H1 (cell line): ENCODE data around the gene MKI67. TPM values are rescaled to one million over a fixed set of nuclear protein-coding genes. Genes with fewer than 3 reads are reported as not detected.

Experiments
- CTCF ChIA-PET: fragments of 300-600 bp; sonication (Branson Sonifier 250); formaldehyde crosslinking; loops from one replicate; lab custom pipeline; 2021; ENCODE audit not compliant: partially characterized antibody; lab: Charles Lee
- POLR2A ChIA-PET: fragments of 300-600 bp; sonication (Branson Sonifier 250); formaldehyde crosslinking; loops from one replicate; lab custom pipeline; 2021; ENCODE audit warnings: inconsistent platforms; ENCODE audit not compliant: partially characterized antibody; lab: Charles Lee
- DNase-seq, 2 experiments: peaks; one replicate each; pipeline versions ENCODE4 v3.0.0 to v3.0.0-alpha.2; 2010 to 2022; ENCODE audit warnings: low spot score in 2 of 2, low read depth in 1 of 2, mixed read lengths in 1 of 2
- FAIRE-seq: peaks from 2 replicates; lab custom pipeline; 2011; peaks lifted over from hg19 to GRCh38; lab: Jason Lieb, UNC
- H2AFZ ChIP-seq: 2 replicates; pipeline ENCODE4 v1.8.1; 2012; ENCODE audit warnings: low read length, inconsistent platforms
- H2AK5ac ChIP-seq: 2 replicates; pipeline ENCODE4 v1.6.1; 2013; ENCODE audit warnings: low read depth, low read length
- H2BK120ac ChIP-seq: replicated peaks from 2 replicates; pipeline ENCODE3; 2013; ENCODE audit warnings: low read depth, low read length, inconsistent platforms
- H2BK12ac ChIP-seq: 2 replicates; pipeline ENCODE4 v1.6.1; 2013; ENCODE audit warnings: low read depth, low read length
- H2BK15ac ChIP-seq: 2 replicates; pipeline ENCODE4 v1.6.1; 2013; ENCODE audit warnings: low read length
- H2BK20ac ChIP-seq: 2 replicates; pipeline ENCODE4 v1.6.1; 2013; ENCODE audit warnings: low read length
- H2BK5ac ChIP-seq: 2 replicates; pipeline ENCODE4 v1.6.1; 2013; ENCODE audit warnings: low read depth, low read length
- H3K14ac ChIP-seq: 2 replicates; pipeline ENCODE4 v1.6.1; 2013; ENCODE audit warnings: inconsistent platforms; ENCODE audit not compliant: insufficient read length
- H3K18ac ChIP-seq: 2 replicates; pipeline ENCODE4 v1.6.1; 2013; ENCODE audit warnings: low read length; ENCODE audit errors: extremely low read depth
- H3K23ac ChIP-seq: 2 replicates; pipeline ENCODE4 v1.6.1; 2013; ENCODE audit warnings: inconsistent platforms; ENCODE audit not compliant: insufficient read length
- H3K23me2 ChIP-seq: 2 replicates; pipeline ENCODE4 v1.6.1; 2013; ENCODE audit warnings: low read depth, low read length
- H3K27ac ChIP-seq: 2 replicates; pipeline ENCODE4 v1.6.1; 2011; ENCODE audit warnings: low read depth, low read length, inconsistent platforms
- H3K27me3 ChIP-seq, 4 experiments: replicated peaks in 1 of 4; 1 replicate in 1 of 4; 2 replicates in 3 of 4; pipeline versions ENCODE4 v1.6.1 to v1.8.1; 2011 to 2013; ENCODE audit warnings: low read length in 3 of 4, mild to moderate bottlenecking in 3 of 4, inconsistent platforms in 2 of 4, mixed read lengths in 2 of 4, moderate library complexity in 1 of 4; ENCODE audit not compliant: control insufficient read depth in 3 of 4, insufficient read depth in 3 of 4; ENCODE audit errors: extremely low read depth in 1 of 4
- H3K36me3 ChIP-seq, 4 experiments: 2 replicates each; pipeline versions ENCODE4 v1.6.1 to v1.8.1; 2011 to 2013; ENCODE audit warnings: mild to moderate bottlenecking in 4 of 4, low read length in 3 of 4, moderate library complexity in 2 of 4, control low read depth in 1 of 4, inconsistent platforms in 1 of 4; ENCODE audit not compliant: insufficient read depth in 4 of 4, control insufficient read depth in 2 of 4
- H3K4ac ChIP-seq: replicated peaks from 2 replicates; pipeline ENCODE3; 2013; ENCODE audit warnings: low read length, low read depth, mixed read lengths, inconsistent platforms; ENCODE audit not compliant: insufficient read length
- H3K4me1 ChIP-seq, 4 experiments: replicated peaks in 1 of 4; 1 replicate in 1 of 4; 2 replicates in 3 of 4; pipeline versions ENCODE4 v1.6.1 to v1.8.1; 2011 to 2013; ENCODE audit warnings: low read length in 3 of 4, inconsistent platforms in 2 of 4, mixed read lengths in 1 of 4; ENCODE audit not compliant: insufficient read depth in 4 of 4, control insufficient read depth in 3 of 4
- H3K4me2 ChIP-seq, 2 experiments: 2 replicates each; pipeline versions ENCODE4 v1.6.1 to v1.8.1; 2011 to 2013; ENCODE audit warnings: low read depth in 2 of 2, low read length in 2 of 2, control low read depth in 1 of 2, inconsistent platforms in 1 of 2, mild to moderate bottlenecking in 1 of 2; ENCODE audit not compliant: insufficient read depth in 1 of 2
- H3K4me3 ChIP-seq, 4 experiments: fragments of 200-600, 300-600 bp in 1 of 4; sonication (generic), shearing (Covaris generic), sonication (Bioruptor Twin) in 1 of 4; 2 replicates each; pipeline versions ENCODE4 v1.5.1 to v1.8.1; 2011 to 2016; ENCODE audit warnings: low read length in 4 of 4, low read depth in 3 of 4, control low read depth in 2 of 4, inconsistent platforms in 2 of 4, mild to moderate bottlenecking in 2 of 4, mixed read lengths in 1 of 4, moderate library complexity in 1 of 4; ENCODE audit not compliant: insufficient read depth in 2 of 4; ENCODE audit errors: extremely low read depth in 1 of 4
- H3K56ac ChIP-seq: replicated peaks from 2 replicates; pipeline ENCODE3; 2013; ENCODE audit warnings: low read depth, mild to moderate bottlenecking, mixed read lengths, low read length, inconsistent platforms; ENCODE audit not compliant: insufficient read length
- H3K79me1 ChIP-seq: 2 replicates; pipeline ENCODE4 v1.6.1; 2013; ENCODE audit warnings: low read depth, low read length, control low read depth
- H3K79me2 ChIP-seq, 2 experiments: 2 replicates each; pipeline versions ENCODE4 v1.6.1 to v1.8.1; 2012 to 2013; ENCODE audit warnings: low read length in 2 of 2, mild to moderate bottlenecking in 2 of 2, inconsistent platforms in 1 of 2; ENCODE audit not compliant: insufficient read depth in 2 of 2, control insufficient read depth in 1 of 2
- H3K9ac ChIP-seq, 4 experiments: replicated peaks in 1 of 4; 1 replicate in 1 of 4; 2 replicates in 3 of 4; pipeline versions ENCODE4 v1.6.1 to v1.8.1; 2011 to 2013; ENCODE audit warnings: low read depth in 3 of 4, low read length in 3 of 4, control low read depth in 2 of 4, mild to moderate bottlenecking in 2 of 4, moderate library complexity in 2 of 4, inconsistent platforms in 1 of 4; ENCODE audit errors: extremely low read depth in 1 of 4
- H3K9me3 ChIP-seq, 2 experiments: 2 replicates each; pipeline versions ENCODE4 v1.6.1 to v1.8.1; 2012 to 2013; ENCODE audit warnings: mild to moderate bottlenecking in 2 of 2, moderate library complexity in 2 of 2, control low read depth in 1 of 2, inconsistent platforms in 1 of 2, low read depth in 1 of 2, low read length in 1 of 2, mixed read lengths in 1 of 2; ENCODE audit not compliant: insufficient read depth in 2 of 2
- H4K20me1 ChIP-seq, 2 experiments: replicated peaks in 1 of 2; 2 replicates each; pipeline versions ENCODE3 to v1.8.1; 2011 to 2013; ENCODE audit warnings: inconsistent platforms in 2 of 2, low read length in 2 of 2, mild to moderate bottlenecking in 1 of 2; ENCODE audit not compliant: insufficient read depth in 2 of 2, control insufficient read depth in 1 of 2
- H4K5ac ChIP-seq: 2 replicates; pipeline ENCODE4 v1.6.1; 2013; ENCODE audit warnings: low read length, low read depth, mixed read lengths, inconsistent platforms; ENCODE audit not compliant: insufficient read length
- H4K8ac ChIP-seq: 2 replicates; pipeline ENCODE4 v1.8.0; 2013; ENCODE audit warnings: mild to moderate bottlenecking, moderate library complexity, low read length, inconsistent platforms; ENCODE audit not compliant: insufficient read depth; ENCODE audit errors: extremely low read depth
- H4K91ac ChIP-seq: replicated peaks from 2 replicates; pipeline ENCODE3; 2013; ENCODE audit warnings: low read length, mixed read lengths, inconsistent platforms; ENCODE audit not compliant: insufficient read length
- ASH2L ChIP-seq: fragments of 200-600, 300-600 bp; sonication (generic); IDR thresholded peaks from one replicate; pipeline ENCODE4 v1.7.1; 2017; ENCODE audit warnings: low read length
- CTCF ChIP-seq, 3 experiments: IDR thresholded peaks; 1 replicate in 2 of 3; 2 replicates in 1 of 3; pipeline versions ENCODE4 v1.5.1 to v1.6.1; 2011; ENCODE audit warnings: low read length in 3 of 3, mild to moderate bottlenecking in 3 of 3, inconsistent platforms in 2 of 3, low read depth in 1 of 3, moderate library complexity in 1 of 3; ENCODE audit not compliant: insufficient read depth in 1 of 3; ENCODE audit errors: control extremely low read depth in 1 of 3
- MAX ChIP-seq: IDR thresholded peaks from 2 replicates; pipeline ENCODE4 v1.6.1; 2012; ENCODE audit warnings: inconsistent platforms
- SAP30 ChIP-seq: fragments of 300-600 bp; sonication (generic); IDR thresholded peaks from 2 replicates; pipeline ENCODE4 v1.7.1; 2012; ENCODE audit warnings: low read length, moderate library complexity, mild to moderate bottlenecking, inconsistent platforms; ENCODE audit not compliant: insufficient read depth, insufficient replicate concordance
- YY1 ChIP-seq: IDR thresholded peaks from 2 replicates; pipeline ENCODE4 v1.6.1; 2011; ENCODE audit warnings: low read depth, mild to moderate bottlenecking, low read length
- WGBS, 2 experiments: shearing (Covaris generic) in 1 of 2; methylation state at CpG; one replicate each; pipeline versions ENCODE4 v1.1.6 to v1.1.7; 2013 to 2015; ENCODE audit warnings: low lambda C conversion rate in 2 of 2, mixed read lengths in 2 of 2, inconsistent platforms in 1 of 2, low coverage in 1 of 2, missing lambda C conversion rate in 1 of 2; ENCODE audit not compliant: insufficient replicate concordance in 2 of 2, insufficient coverage in 1 of 2, insufficient read length in 1 of 2; ENCODE audit errors: extremely low coverage in 1 of 2, missing lambda C conversion rate in 1 of 2; 5-methylcytosine and 5-hydroxymethylcytosine counted together
- polyA plus RNA-seq, 7 experiments: library from polyadenylated mRNA; depleted of rRNA in 3 of 7; stranded (reverse) in 5 of 7; unstranded in 2 of 7; fragments of >200 nt in 5 of 7; fragments of 200-250 nt in 2 of 7; gene quantifications; 1 replicate in 5 of 7; 2 replicates in 1 of 7; 4 replicates in 1 of 7; pipeline versions ENCODE4 v1.2.1 to v1.2.3, GENCODE V29; 2011 to 2013; ENCODE audit warnings: missing spikeins in 2 of 7, mixed read lengths in 2 of 7
- total RNA-seq: library from RNA; stranded (reverse); fragmentation: NEBNext Ultra II Directional; extraction: Animal tissue kit (Norgen Biotek cat#: 25700); gene quantifications from 2 replicates; pipeline ENCODE4 v1.2.1, GENCODE V29; 2021

Gene MKI67
- total and polyA plus RNA-seq, 2 of the 8 experiments (the other 6 are each of a cell fraction or from before 2014, with no cell fraction given) = 15.8 to 85.1 TPM

GRCh38 chr10:128158021-128158795 lies 32.0 kb upstream of the MKI67 start:
- H3K18ac ChIP-seq = no peak overlapping the region
- no peaks in the 10 kb centered on the region for H4K20me1 ChIP-seq
- peaks cover 0 to 3% (median 1%) of the 10 kb centered on the region in 4 experiments; a peak in 1 of 7 replicates for H3K4me1 ChIP-seq
- no peaks in the 10 kb centered on the region for H3K79me2 ChIP-seq
- H3K14ac ChIP-seq = no peak overlapping the region
- H4K91ac ChIP-seq = no peak overlapping the region
- CTCF ChIA-PET = interaction anchor here (0.9 to 1.1 kb wide), 4 partner anchors 15 to 67 kb away, joined by 3 to 4 read pairs (median 4); no protein-coding TSS in a partner anchor
- no peak for DNase-seq
- WGBS, 2 experiments = 90% methylated on average over 9 of the region's 9 CpGs; no CpG with 5 or more reads in 1 of the 2 experiments
- no peaks in the 10 kb centered on the region for H3K79me1 ChIP-seq
- no peak overlapping the region for H3K9ac ChIP-seq
- no peak overlapping the region for H2BK120ac ChIP-seq
- H3K4me2 ChIP-seq = no peak overlapping the region
- H3K23me2 ChIP-seq = no peaks in the 10 kb centered on the region
- H3K27me3 ChIP-seq = no peaks in the 10 kb centered on the region; a peak in 2 of 7 replicates
- no peak overlapping the region for H4K5ac ChIP-seq
- H3K4me3 ChIP-seq = no peak overlapping the region
- TF ChIP-seq ASH2L (no peak), MAX (no peak), SAP30 (no peak), YY1 (no peak), CTCF (IDR thresholded peaks at IDR 0.05; ENCODE audit: control extremely low read depth in 1 of 3, insufficient read depth in 1 of 3, low read depth in 1 of 3, low read length in 3 of 3) (peak in 1 of 3 experiments; percentile 8; a peak in 1 of 4 replicates)
- H3K4ac ChIP-seq = no peak overlapping the region
- H3K36me3 ChIP-seq = no peaks in the 10 kb centered on the region
- FAIRE-seq = no peak
- no peak overlapping the region for H2BK20ac ChIP-seq
- H2AFZ ChIP-seq = no peak overlapping the region
- H4K8ac ChIP-seq = no peak overlapping the region
- no peak overlapping the region for H3K23ac ChIP-seq
- no peaks in the 10 kb centered on the region for H3K9me3 ChIP-seq
- no peak overlapping the region for H2BK12ac ChIP-seq
- H3K56ac ChIP-seq = no peak overlapping the region
- POLR2A ChIA-PET = no interaction called here
- no peak overlapping the region for H2BK15ac ChIP-seq
- H2BK5ac ChIP-seq = no peak overlapping the region
- no peak overlapping the region for H2AK5ac ChIP-seq
- H3K27ac ChIP-seq = no peak overlapping the region
